SK-N-MC (cell line): ENCODE measurements around the gene AGAP4.
"Not testable (repeated sequence)": the region's sequence is repeated elsewhere in the genome, so short reads cannot be mapped to it uniquely, and the experiment has no call there.

Experiments
- DNase-seq: peaks from one replicate; pipeline ENCODE4 v3.0.0-alpha.2; 2011; ENCODE audit warnings: low read depth, low spot score
- H3K27ac ChIP-seq: fragments of 200-600 bp; sonication (generic); 2 replicates; pipeline ENCODE4 v1.5.1; 2016; ENCODE audit warnings: mixed run types
- H3K36me3 ChIP-seq: fragments of 200-600 bp; sonication (generic); 2 replicates; pipeline ENCODE4 v1.6.1; 2017; ENCODE audit warnings: antibody characterized with exemption, low read length, mixed read lengths; ENCODE audit not compliant: insufficient read depth
- H3K4me3 ChIP-seq: fragments of 200-600 bp; sonication (generic); 2 replicates; pipeline ENCODE4 v1.5.1; 2016
- H3K9ac ChIP-seq: fragments of 200-600 bp; sonication (generic); 2 replicates; pipeline ENCODE4 v1.8.0; 2017; ENCODE audit warnings: mixed run types, mixed read lengths; ENCODE audit not compliant: insufficient read length
- H3K9me3 ChIP-seq: fragments of 200-600 bp; sonication (generic); 2 replicates; pipeline ENCODE4 v1.6.1; 2017; ENCODE audit warnings: low read depth, mild to moderate bottlenecking, antibody characterized with exemption, low read length, moderate library complexity, mixed read lengths

The AGAP4 gene

GRCh38 chr10:45847400-45847799 is at the start of gene AGAP4:
Gene AGAP4 (minus strand): TSS chr10:45847500. CDS start chr10:45847347, 153 bp downstream.
- DNase-seq, H3K9me3 ChIP-seq, H3K4me3 ChIP-seq, H3K27ac ChIP-seq, H3K9ac ChIP-seq, H3K36me3 ChIP-seq: not testable (repeated sequence)

GRCh38 chr10:45890721-45891120 is 43.4 kb upstream of the AGAP4 start:
- H3K9me3 ChIP-seq, H3K4me3 ChIP-seq, H3K27ac ChIP-seq, DNase-seq, H3K9ac ChIP-seq, H3K36me3 ChIP-seq: not testable (repeated sequence)

- H3K4me3 ChIP-seq, H3K9me3 ChIP-seq, H3K27ac ChIP-seq, H3K36me3 ChIP-seq, H3K9ac ChIP-seq, DNase-seq: not testable (repeated sequence)
These were observed 42.4 kb upstream of the AGAP4 start for GRCh38 chr10:45889539-45890230.

GRCh38 chr10:45882880-45883279 is 35.6 kb upstream of the AGAP4 start:
- not testable (repeated sequence) for H3K9ac ChIP-seq, DNase-seq, H3K27ac ChIP-seq, H3K36me3 ChIP-seq, H3K9me3 ChIP-seq, H3K4me3 ChIP-seq

GRCh38 chr10:45865404-45865803 is 18.1 kb upstream of the AGAP4 start:
- not testable (repeated sequence) for H3K9ac ChIP-seq, H3K27ac ChIP-seq, DNase-seq, H3K4me3 ChIP-seq, H3K36me3 ChIP-seq, H3K9me3 ChIP-seq

GRCh38 chr10:45864264-45864663 is 17.0 kb upstream of the AGAP4 start:
- H3K9me3 ChIP-seq, H3K4me3 ChIP-seq, H3K9ac ChIP-seq, H3K36me3 ChIP-seq, DNase-seq, H3K27ac ChIP-seq: not testable (repeated sequence)

- H3K4me3 ChIP-seq, H3K9me3 ChIP-seq, DNase-seq: not testable (repeated sequence)
These were observed 16.3 kb upstream of the AGAP4 start for GRCh38 chr10:45863632-45864031.

GRCh38 chr10:45857931-45858330 is 10.6 kb upstream of the AGAP4 start:
- not testable (repeated sequence) for H3K27ac ChIP-seq, DNase-seq, H3K36me3 ChIP-seq, H3K9ac ChIP-seq, H3K4me3 ChIP-seq, H3K9me3 ChIP-seq

More at GRCh38 chr10:45863632-45864031, 16.3 kb upstream of the AGAP4 start:
- not testable (repeated sequence) for H3K9ac ChIP-seq, H3K27ac ChIP-seq, H3K36me3 ChIP-seq

GRCh38 chr10:45848467-45848866 is 1.2 kb upstream of the AGAP4 start:
- H3K36me3 ChIP-seq, H3K9ac ChIP-seq, H3K4me3 ChIP-seq, H3K9me3 ChIP-seq, DNase-seq, H3K27ac ChIP-seq: not testable (repeated sequence)

GRCh38 chr10:45822918-45823317 is 24.4 kb downstream of the AGAP4 start:
- not testable (repeated sequence) for H3K27ac ChIP-seq, H3K36me3 ChIP-seq, DNase-seq, H3K4me3 ChIP-seq, H3K9ac ChIP-seq, H3K9me3 ChIP-seq

- H3K27ac ChIP-seq, H3K36me3 ChIP-seq: not testable (repeated sequence)
These were observed 27.0 kb downstream of the AGAP4 start for GRCh38 chr10:45820107-45820830.

More at GRCh38 chr10:45820107-45820830, 27.0 kb downstream of the AGAP4 start:
- not testable (repeated sequence) for H3K4me3 ChIP-seq, H3K9me3 ChIP-seq, DNase-seq, H3K9ac ChIP-seq
